Subcutaneous abdominal adipose tissue (tissue), 5 donors: ENCODE data around the gene MAPKAP1.

Experiments used
- H3K27ac ChIP-seq: one replicate; pipeline ENCODE4 v1.7.0; 2013; ENCODE audit warnings: low read depth, mild to moderate bottlenecking, inconsistent platforms, low read length, moderate library complexity
- H3K27me3 ChIP-seq, 5 donors: one replicate each; pipeline ENCODE4 v1.7.0; 2013; ENCODE audit warnings: low read length in 5 of 5, inconsistent platforms in 1 of 5; ENCODE audit not compliant: control insufficient read depth in 5 of 5, insufficient read depth in 4 of 5
- H3K36me3 ChIP-seq, 5 donors: one replicate each; pipeline ENCODE4 v1.7.0; 2013; ENCODE audit warnings: low read length in 5 of 5; ENCODE audit not compliant: control insufficient read depth in 5 of 5, insufficient read depth in 5 of 5
- H3K4me1 ChIP-seq, 5 donors: one replicate each; pipeline ENCODE4 v1.7.0; 2013; ENCODE audit warnings: low read length in 5 of 5, mild to moderate bottlenecking in 3 of 5, moderate library complexity in 1 of 5; ENCODE audit not compliant: control insufficient read depth in 5 of 5, insufficient read depth in 5 of 5
- H3K4me3 ChIP-seq, 5 donors: one replicate each; pipeline ENCODE4 v1.7.0; 2013; ENCODE audit warnings: low read length in 5 of 5, low read depth in 1 of 5
- H3K9ac ChIP-seq, 5 donors: one replicate each; pipeline ENCODE4 v1.7.0; 2013; ENCODE audit warnings: low read length in 5 of 5, mild to moderate bottlenecking in 4 of 5, moderate library complexity in 3 of 5
- H3K9me3 ChIP-seq, 5 donors: one replicate each; pipeline ENCODE4 v1.7.0; 2013; ENCODE audit warnings: low read length in 5 of 5; ENCODE audit not compliant: control insufficient read depth in 5 of 5
- donor health status: healthy.
- donor health status: healthy.
- donor health status: healthy.
- donor health status: healthy.
- donor health status: healthy.

MAPKAP1 gene

GRCh38 chr9:125447202-125447802, 259.7 kb downstream of the MAPKAP1 start:
- Histone ChIP-seq H3K9ac (no peak overlapping the region), H3K27ac (no peak overlapping the region), H3K4me1 (peaks cover 0 to 8% (median 0%) of the 10 kb centered on the region in 5 donors)

GRCh38 chr9:125446561-125447094, 260.4 kb downstream of the MAPKAP1 start:
- Histone ChIP-seq H3K4me3 (no peak overlapping the region), H3K27me3 (no peaks in the 10 kb centered on the region), H3K27ac (no peak overlapping the region), H3K9me3 (no peaks in the 10 kb centered on the region), H3K9ac (no peak overlapping the region), H3K36me3 (peaks cover 0 to 36% (median 14%) of the 10 kb centered on the region in 5 donors), H3K4me1 (peaks cover 0 to 8% (median 0%) of the 10 kb centered on the region in 5 donors)

More at GRCh38 chr9:125447202-125447802, 259.7 kb downstream of the MAPKAP1 start:
- Histone ChIP-seq H3K27me3 (no peaks in the 10 kb centered on the region), H3K36me3 (peaks cover 0 to 37% (median 13%) of the 10 kb centered on the region in 5 donors), H3K4me3 (no peak overlapping the region), H3K9me3 (no peaks in the 10 kb centered on the region)

GRCh38 chr9:125444956-125445506, 262.0 kb downstream of the MAPKAP1 start:
- H3K27me3 ChIP-seq: no peaks in the 10 kb centered on the region
- peaks cover 0 to 6% (median 4%) of the 10 kb centered on the region in 5 donors for H3K4me1 ChIP-seq
- H3K9me3 ChIP-seq: no peaks in the 10 kb centered on the region
- no peak overlapping the region for H3K9ac ChIP-seq
- peaks cover 0 to 44% (median 12%) of the 10 kb centered on the region in 5 donors for H3K36me3 ChIP-seq
- no peak overlapping the region for H3K4me3 ChIP-seq
- no peak overlapping the region for H3K27ac ChIP-seq

GRCh38 chr9:125444166-125444565, 262.8 kb downstream of the MAPKAP1 start:
- H3K4me1 ChIP-seq: peaks cover 0 to 6% (median 4%) of the 10 kb centered on the region in 5 donors
- no peaks in the 10 kb centered on the region for H3K27me3 ChIP-seq
- no peak overlapping the region for H3K4me3 ChIP-seq

GRCh38 chr9:125443367-125443766, 263.6 kb downstream of the MAPKAP1 start:
- H3K36me3 ChIP-seq: peaks cover 0 to 59% (median 29%) of the 10 kb centered on the region in 5 donors

More at GRCh38 chr9:125444166-125444565, 262.8 kb downstream of the MAPKAP1 start:
- no peak overlapping the region for H3K9ac ChIP-seq
- no peaks in the 10 kb centered on the region for H3K9me3 ChIP-seq
- H3K36me3 ChIP-seq: peaks cover 0 to 52% (median 21%) of the 10 kb centered on the region in 5 donors
- no peak overlapping the region for H3K27ac ChIP-seq

GRCh38 chr9:125442452-125442851, 264.6 kb downstream of the MAPKAP1 start:
- no peaks in the 10 kb centered on the region for H3K9me3 ChIP-seq
- H3K27me3 ChIP-seq: no peaks in the 10 kb centered on the region
- peaks cover 0 to 61% (median 37%) of the 10 kb centered on the region in 5 donors for H3K36me3 ChIP-seq
- no peak overlapping the region for H3K27ac ChIP-seq
- H3K9ac ChIP-seq: no peak overlapping the region
- peaks cover 0 to 6% (median 4%) of the 10 kb centered on the region in 5 donors for H3K4me1 ChIP-seq
- H3K4me3 ChIP-seq: no peak overlapping the region

More at GRCh38 chr9:125443367-125443766, 263.6 kb downstream of the MAPKAP1 start:
- Histone ChIP-seq H3K4me1 (peaks cover 0 to 6% (median 4%) of the 10 kb centered on the region in 5 donors), H3K4me3 (no peak overlapping the region), H3K9ac (no peak overlapping the region), H3K27me3 (no peaks in the 10 kb centered on the region), H3K27ac (no peak overlapping the region), H3K9me3 (no peaks in the 10 kb centered on the region)

- no peak overlapping the region for H3K9ac ChIP-seq
- H3K4me1 ChIP-seq: peaks cover 0 to 6% (median 3%) of the 10 kb centered on the region in 5 donors
- H3K36me3 ChIP-seq: peaks cover 0 to 69% (median 46%) of the 10 kb centered on the region in 5 donors
Observed at GRCh38 chr9:125440411-125440810, 266.6 kb downstream of the MAPKAP1 start.

GRCh38 chr9:125439434-125440272, 267.4 kb downstream of the MAPKAP1 start:
- no peaks in the 10 kb centered on the region for H3K27me3 ChIP-seq
- no peak overlapping the region for H3K4me3 ChIP-seq
- no peaks in the 10 kb centered on the region for H3K9me3 ChIP-seq
- H3K4me1 ChIP-seq: peaks cover 0 to 6% (median 3%) of the 10 kb centered on the region in 5 donors
- H3K36me3 ChIP-seq: peaks cover 0 to 69% (median 46%) of the 10 kb centered on the region in 5 donors
- H3K9ac ChIP-seq: no peak overlapping the region
- H3K27ac ChIP-seq: no peak overlapping the region

More at GRCh38 chr9:125440411-125440810, 266.6 kb downstream of the MAPKAP1 start:
- H3K27me3 ChIP-seq: no peaks in the 10 kb centered on the region
- no peaks in the 10 kb centered on the region for H3K9me3 ChIP-seq
- H3K27ac ChIP-seq: no peak overlapping the region
- H3K4me3 ChIP-seq: no peak overlapping the region

- H3K36me3 ChIP-seq: peaks cover 0 to 60% (median 40%) of the 10 kb centered on the region in 5 donors
- H3K4me3 ChIP-seq: no peak overlapping the region
- H3K27me3 ChIP-seq: no peaks in the 10 kb centered on the region
- H3K9me3 ChIP-seq: no peaks in the 10 kb centered on the region
- no peak overlapping the region for H3K27ac ChIP-seq
- peaks cover 0 to 7% (median 4%) of the 10 kb centered on the region in 5 donors for H3K4me1 ChIP-seq
- no peak overlapping the region for H3K9ac ChIP-seq
Observed at GRCh38 chr9:125438506-125439433, 268.2 kb downstream of the MAPKAP1 start.
